ENCODE data around the gene TENT5C.

Gene TENT5C

DNA sequence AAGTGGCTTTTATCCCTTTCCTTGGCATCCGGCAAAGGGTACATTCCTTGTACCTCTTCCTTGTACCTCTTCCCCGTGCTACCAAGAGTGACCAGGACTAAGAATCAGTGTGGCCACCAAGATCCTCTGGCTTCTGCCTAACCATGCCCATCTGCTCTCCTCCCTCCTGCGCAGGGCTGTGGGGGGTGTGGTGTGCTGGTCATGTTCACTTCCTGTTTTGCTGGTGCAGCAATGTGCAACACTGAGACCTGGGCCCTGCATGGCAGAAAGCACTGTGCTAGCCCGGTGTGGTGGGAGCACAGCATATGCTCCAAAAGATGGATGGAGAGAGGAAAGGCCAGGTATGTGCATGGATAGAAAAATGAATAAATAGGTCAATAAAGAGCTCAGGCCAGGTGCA, 33.3 kb upstream of the TENT5C start:
- H3K27ac ChIP-seq (ENCODE audit: insufficient read depth, low read depth, low read length, poor library complexity, severe bottlenecking) = no peak overlapping the region
- H3K27me3 ChIP-seq (ENCODE audit: control insufficient read depth, insufficient read depth, low read length, poor library complexity, severe bottlenecking) = no peaks in the 10 kb centered on the region
- H3K9me3 ChIP-seq (ENCODE audit: control insufficient read depth, low read length) = no peaks in the 10 kb centered on the region
- no peak overlapping the region for H3K4me3 ChIP-seq (ENCODE audit: insufficient read depth, low read depth, low read length)
- H3K36me3 ChIP-seq (ENCODE audit: control insufficient read depth, insufficient read depth, low read length) = no peaks in the 10 kb centered on the region
- 63 to 69% methylated on average over 3 to 4 of the region's 4 CpGs for WGBS, 2 experiments
- no peaks in the 10 kb centered on the region for H3K4me1 ChIP-seq (ENCODE audit: control insufficient read depth, insufficient read depth, low read length)

DNA sequence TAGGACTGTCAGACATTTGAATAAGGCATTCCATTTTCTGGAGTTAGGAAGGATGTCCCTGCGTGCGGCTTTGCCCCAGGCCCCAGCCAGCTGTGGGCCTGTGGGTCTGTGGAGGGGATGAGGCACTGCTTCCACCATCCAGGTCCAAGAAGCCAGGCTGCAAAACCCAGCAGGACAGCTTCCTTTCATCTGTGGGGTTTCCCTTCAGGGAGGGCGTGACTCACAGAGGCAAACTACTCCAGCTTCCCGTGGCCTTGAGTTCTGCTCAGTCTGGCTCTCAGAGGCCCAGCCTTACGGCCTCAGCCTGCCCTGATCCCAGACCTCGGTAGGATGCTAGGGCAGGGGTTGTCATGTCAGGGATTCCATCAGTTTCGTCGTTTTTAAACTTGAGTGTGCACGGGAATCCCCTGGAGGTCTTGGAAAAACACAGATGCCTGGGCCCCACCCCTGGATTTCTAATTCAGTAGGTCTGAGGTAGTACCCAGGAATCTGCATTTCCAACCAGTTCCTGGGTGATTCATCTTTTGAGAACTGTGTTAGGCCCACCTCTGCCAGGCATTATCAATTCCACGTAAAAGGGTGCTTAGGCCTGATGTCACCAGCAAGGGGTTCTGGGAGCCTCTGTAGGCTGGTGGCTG, 32.3 kb upstream of the TENT5C start:
- 81 to 82% methylated on average over 10 of the region's 10 CpGs for WGBS, 2 experiments
- no peaks in the 10 kb centered on the region for H3K27me3 ChIP-seq (ENCODE audit: control insufficient read depth, insufficient read depth, low read length, poor library complexity, severe bottlenecking)
- H3K4me1 ChIP-seq (ENCODE audit: control insufficient read depth, insufficient read depth, low read length) = no peaks in the 10 kb centered on the region
- no peaks in the 10 kb centered on the region for H3K36me3 ChIP-seq (ENCODE audit: control insufficient read depth, insufficient read depth, low read length)
- H3K4me3 ChIP-seq (ENCODE audit: insufficient read depth, low read depth, low read length) = no peak overlapping the region
- no peaks in the 10 kb centered on the region for H3K9me3 ChIP-seq (ENCODE audit: control insufficient read depth, low read length)
- H3K27ac ChIP-seq (ENCODE audit: insufficient read depth, low read depth, low read length, poor library complexity, severe bottlenecking) = no peak overlapping the region

DNA sequence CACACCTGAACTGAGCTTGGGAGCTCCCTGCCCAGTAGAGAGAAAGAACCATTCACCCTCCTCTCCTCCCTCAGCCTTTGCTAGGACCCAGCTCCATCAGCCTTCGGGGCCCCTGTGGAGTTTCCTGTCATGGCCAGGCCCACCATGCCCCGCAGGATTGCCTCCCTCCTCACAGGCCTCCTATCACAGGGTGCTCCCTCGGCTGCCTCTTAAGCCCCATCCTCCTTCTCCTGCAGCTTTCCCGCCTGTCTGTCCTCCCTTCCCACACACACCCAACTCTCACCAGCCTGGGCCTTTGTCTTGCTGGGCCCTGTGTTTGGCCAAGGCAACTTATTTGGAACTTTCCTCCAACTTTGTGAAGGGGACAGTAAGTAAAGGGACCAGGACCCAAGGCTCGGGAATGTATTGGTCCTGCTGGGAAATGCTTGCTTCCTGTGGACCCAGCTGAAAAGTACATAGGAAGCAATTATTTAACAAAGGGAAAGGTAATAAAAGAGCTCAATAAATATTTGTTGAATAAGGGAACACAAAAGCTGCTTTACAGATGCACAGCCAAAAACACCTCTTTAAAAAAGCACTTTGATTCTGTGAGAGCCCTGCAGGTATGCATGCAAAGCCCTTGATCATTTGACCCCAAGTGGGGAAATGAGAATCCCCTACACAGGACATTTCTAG, 31.6 kb upstream of the TENT5C start:
- Histone ChIP-seq H3K27me3 (ENCODE audit: control insufficient read depth, insufficient read depth, low read length, poor library complexity, severe bottlenecking) (no peaks in the 10 kb centered on the region), H3K36me3 (ENCODE audit: control insufficient read depth, insufficient read depth, low read length) (no peaks in the 10 kb centered on the region), H3K4me1 (ENCODE audit: control insufficient read depth, insufficient read depth, low read length) (no peaks in the 10 kb centered on the region), H3K27ac (ENCODE audit: insufficient read depth, low read depth, low read length, poor library complexity, severe bottlenecking) (no peak overlapping the region), H3K4me3 (ENCODE audit: insufficient read depth, low read depth, low read length) (no peak overlapping the region), H3K9me3 (ENCODE audit: control insufficient read depth, low read length) (no peaks in the 10 kb centered on the region)
- 69 to 71% methylated on average over 5 of the region's 5 CpGs for WGBS, 2 experiments

DNA sequence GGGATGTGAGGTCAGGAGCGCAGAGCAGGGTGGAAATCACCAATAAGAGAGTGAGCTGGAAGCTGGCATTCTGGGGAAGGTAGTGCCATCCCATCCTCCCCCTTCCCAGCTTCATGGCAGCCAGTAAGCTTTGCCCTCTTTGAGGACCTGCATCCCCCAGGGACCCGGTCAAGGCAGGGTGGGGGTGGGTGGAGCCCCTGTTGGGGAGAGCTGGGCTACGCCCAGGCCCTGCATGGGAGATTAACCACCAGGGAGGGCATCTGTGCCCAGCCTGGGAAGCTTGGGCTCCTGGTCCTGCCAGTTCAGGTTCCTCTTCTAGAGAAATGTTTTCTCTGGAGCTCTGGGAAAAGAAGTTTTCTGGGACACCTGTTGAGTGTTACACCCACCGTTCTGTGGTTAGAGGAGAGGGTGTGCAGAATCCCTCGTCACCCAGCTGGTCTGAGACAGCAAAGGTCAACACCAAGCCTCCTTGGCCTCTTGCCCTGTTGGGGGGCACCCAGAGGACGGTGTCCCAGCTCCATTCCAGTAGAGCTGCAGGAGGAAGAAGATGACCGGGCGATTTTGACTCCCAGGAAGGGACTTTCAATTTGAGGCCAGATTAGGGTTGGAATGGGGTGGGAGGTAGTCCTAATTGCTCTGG, 30.1 kb upstream of the TENT5C start:
- H3K36me3 ChIP-seq (ENCODE audit: control insufficient read depth, insufficient read depth, low read length) = no peaks in the 10 kb centered on the region
- 91 to 95% methylated on average over 8 of the region's 8 CpGs for WGBS, 2 experiments

DNA sequence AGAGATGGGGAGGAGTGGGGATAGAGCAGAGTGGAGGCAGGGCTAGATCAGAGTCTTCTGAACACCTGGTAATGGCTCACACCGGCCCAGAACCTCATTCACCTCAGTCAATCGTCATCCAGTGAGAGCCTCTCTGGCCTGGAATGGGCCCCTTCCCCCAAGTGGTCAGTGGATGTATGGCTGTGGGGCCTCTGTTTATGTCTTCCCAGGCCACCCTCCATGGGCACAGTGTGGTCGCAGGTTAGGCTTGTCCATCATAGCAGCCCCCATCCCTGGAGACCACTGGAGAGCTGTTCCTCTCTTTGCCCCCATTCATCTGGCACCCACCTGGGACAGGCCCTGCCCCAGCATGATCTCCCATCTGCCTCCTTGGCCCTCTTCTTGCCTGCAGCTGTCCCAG, 29.6 kb upstream of the TENT5C start:
- Histone ChIP-seq H3K27me3 (ENCODE audit: control insufficient read depth, insufficient read depth, low read length, poor library complexity, severe bottlenecking) (no peaks in the 10 kb centered on the region), H3K4me1 (ENCODE audit: control insufficient read depth, insufficient read depth, low read length) (no peaks in the 10 kb centered on the region), H3K27ac (ENCODE audit: insufficient read depth, low read depth, low read length, poor library complexity, severe bottlenecking) (no peak overlapping the region), H3K36me3 (ENCODE audit: control insufficient read depth, insufficient read depth, low read length) (no peaks in the 10 kb centered on the region), H3K9me3 (ENCODE audit: control insufficient read depth, low read length) (no peaks in the 10 kb centered on the region), H3K4me3 (ENCODE audit: insufficient read depth, low read depth, low read length) (no peak overlapping the region)
- 89 to 96% methylated on average over 3 of the region's 3 CpGs for WGBS, 2 experiments

More for the DNA sequence above, 30.1 kb upstream of the TENT5C start:
- no peaks in the 10 kb centered on the region for H3K9me3 ChIP-seq (ENCODE audit: control insufficient read depth, low read length)
- no peaks in the 10 kb centered on the region for H3K4me1 ChIP-seq (ENCODE audit: control insufficient read depth, insufficient read depth, low read length)
- no peaks in the 10 kb centered on the region for H3K27me3 ChIP-seq (ENCODE audit: control insufficient read depth, insufficient read depth, low read length, poor library complexity, severe bottlenecking)
- no peak overlapping the region for H3K4me3 ChIP-seq (ENCODE audit: insufficient read depth, low read depth, low read length)
- no peak overlapping the region for H3K27ac ChIP-seq (ENCODE audit: insufficient read depth, low read depth, low read length, poor library complexity, severe bottlenecking)

GRCh38 chr1:117577191-117577885, 28.5 kb upstream of the TENT5C start:
- no peaks in the 10 kb centered on the region for H3K36me3 ChIP-seq (ENCODE audit: control insufficient read depth, insufficient read depth, low read length)
- 66 to 80% methylated on average over 2 of the region's 2 CpGs for WGBS, 2 experiments
- H3K4me1 ChIP-seq (ENCODE audit: control insufficient read depth, insufficient read depth, low read length) = no peaks in the 10 kb centered on the region
- no peaks in the 10 kb centered on the region for H3K9me3 ChIP-seq (ENCODE audit: control insufficient read depth, low read length)
- H3K4me3 ChIP-seq (ENCODE audit: insufficient read depth, low read depth, low read length) = no peak overlapping the region
- H3K27ac ChIP-seq (ENCODE audit: insufficient read depth, low read depth, low read length, poor library complexity, severe bottlenecking) = no peak overlapping the region
- no peaks in the 10 kb centered on the region for H3K27me3 ChIP-seq (ENCODE audit: control insufficient read depth, insufficient read depth, low read length, poor library complexity, severe bottlenecking)

GRCh38 chr1:117578466-117578865, 27.4 kb upstream of the TENT5C start:
- 92 to 97% methylated on average over 4 of the region's 4 CpGs for WGBS, 2 experiments
- Histone ChIP-seq H3K27me3 (ENCODE audit: control insufficient read depth, insufficient read depth, low read length, poor library complexity, severe bottlenecking) (no peaks in the 10 kb centered on the region), H3K36me3 (ENCODE audit: control insufficient read depth, insufficient read depth, low read length) (no peaks in the 10 kb centered on the region), H3K27ac (ENCODE audit: insufficient read depth, low read depth, low read length, poor library complexity, severe bottlenecking) (no peak overlapping the region), H3K9me3 (ENCODE audit: control insufficient read depth, low read length) (no peaks in the 10 kb centered on the region), H3K4me1 (ENCODE audit: control insufficient read depth, insufficient read depth, low read length) (no peaks in the 10 kb centered on the region), H3K4me3 (ENCODE audit: insufficient read depth, low read depth, low read length) (no peak overlapping the region)

- H3K27me3 ChIP-seq (ENCODE audit: control insufficient read depth, insufficient read depth, low read length, poor library complexity, severe bottlenecking) = no peaks in the 10 kb centered on the region
- H3K27ac ChIP-seq (ENCODE audit: insufficient read depth, low read depth, low read length, poor library complexity, severe bottlenecking) = no peak overlapping the region
- no peaks in the 10 kb centered on the region for H3K4me1 ChIP-seq (ENCODE audit: control insufficient read depth, insufficient read depth, low read length)
- WGBS, 2 experiments = 88 to 90% methylated on average over 10 of the region's 10 CpGs
- no peak overlapping the region for H3K4me3 ChIP-seq (ENCODE audit: insufficient read depth, low read depth, low read length)
- no peaks in the 10 kb centered on the region for H3K9me3 ChIP-seq (ENCODE audit: control insufficient read depth, low read length)
- no peaks in the 10 kb centered on the region for H3K36me3 ChIP-seq (ENCODE audit: control insufficient read depth, insufficient read depth, low read length)
Measured at GRCh38 chr1:117579221-117579906, 26.5 kb upstream of the TENT5C start.

DNA sequence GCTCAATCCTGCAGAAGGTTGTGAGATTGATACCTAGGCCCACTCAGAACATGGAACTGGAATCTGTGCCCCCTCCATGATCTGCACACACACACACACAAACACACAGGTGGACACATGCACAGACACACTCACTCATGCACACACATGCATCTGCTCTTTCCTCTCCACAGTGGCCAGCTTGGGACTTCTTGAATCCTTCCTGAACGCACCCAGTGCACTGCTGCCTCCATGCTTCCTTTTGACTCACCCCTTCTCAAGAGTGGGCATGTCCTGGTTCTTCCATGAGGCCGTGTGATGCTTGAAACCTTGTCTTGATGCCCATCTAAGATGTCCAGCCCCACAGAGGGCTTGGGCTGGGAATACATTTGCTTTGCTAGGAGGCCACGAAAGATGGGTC, 25.4 kb upstream of the TENT5C start:
- Histone ChIP-seq H3K36me3 (ENCODE audit: control insufficient read depth, insufficient read depth, low read length) (no peaks in the 10 kb centered on the region), H3K4me3 (ENCODE audit: insufficient read depth, low read depth, low read length) (no peak overlapping the region), H3K27me3 (ENCODE audit: control insufficient read depth, insufficient read depth, low read length, poor library complexity, severe bottlenecking) (no peaks in the 10 kb centered on the region), H3K4me1 (ENCODE audit: control insufficient read depth, insufficient read depth, low read length) (no peaks in the 10 kb centered on the region), H3K27ac (ENCODE audit: insufficient read depth, low read depth, low read length, poor library complexity, severe bottlenecking) (no peak overlapping the region), H3K9me3 (ENCODE audit: control insufficient read depth, low read length) (no peaks in the 10 kb centered on the region)
- 58 to 61% methylated on average over 3 of the region's 3 CpGs for WGBS, 2 experiments

GRCh38 chr1:117580882-117581281, 25.0 kb upstream of the TENT5C start:
- Histone ChIP-seq H3K9me3 (ENCODE audit: control insufficient read depth, low read length) (no peaks in the 10 kb centered on the region), H3K36me3 (ENCODE audit: control insufficient read depth, insufficient read depth, low read length) (no peaks in the 10 kb centered on the region), H3K27me3 (ENCODE audit: control insufficient read depth, insufficient read depth, low read length, poor library complexity, severe bottlenecking) (no peaks in the 10 kb centered on the region), H3K4me1 (ENCODE audit: control insufficient read depth, insufficient read depth, low read length) (no peaks in the 10 kb centered on the region), H3K27ac (ENCODE audit: insufficient read depth, low read depth, low read length, poor library complexity, severe bottlenecking) (no peak overlapping the region), H3K4me3 (ENCODE audit: insufficient read depth, low read depth, low read length) (no peak overlapping the region)
- 78 to 81% methylated on average over 2 of the region's 2 CpGs for WGBS, 2 experiments
